Stomach (tissue), 9 donors: Measurements from ENCODE around the gene HDGFL3. TPM values are rescaled to one million over a fixed set of nuclear protein-coding genes. Genes with fewer than 3 reads are reported as not detected.

Experiments used
- DNase-seq, 2 donors: peaks; one replicate each; pipeline versions ENCODE4 v3.0.0 to v3.0.0-alpha.2; 2013 to 2019
- H3K27ac ChIP-seq, 5 donors: fragments of 200-600 bp in 4 of 5; sonication (generic) in 4 of 5; one replicate each; pipeline ENCODE4 v1.5.1; 2013 to 2019; ENCODE audit warnings: mild to moderate bottlenecking in 1 of 5, moderate library complexity in 1 of 5
- H3K27me3 ChIP-seq, 3 donors: fragments of 200-600 bp; sonication (generic); one replicate each; pipeline ENCODE4 v1.5.1; 2017 to 2019; ENCODE audit warnings: mixed run types in 1 of 3
- H3K36me3 ChIP-seq, 4 donors: fragments of 200-600 bp; sonication (generic); 1 replicate in 3 of 4; 2 replicates in 1 of 4; pipeline ENCODE4 v1.5.1; 2016 to 2019
- H3K4me1 ChIP-seq, 4 donors: fragments of 200-600 bp; sonication (generic); one replicate each; pipeline ENCODE4 v1.5.1; 2016 to 2019
- H3K4me3 ChIP-seq, 4 donors: fragments of 200-600 bp; sonication (generic) in 3 of 4; one replicate each; pipeline ENCODE4 v1.5.1; 2016 to 2019; ENCODE audit warnings: mild to moderate bottlenecking in 1 of 4
- H3K9me3 ChIP-seq, 4 donors: fragments of 200-600 bp; sonication (generic); one replicate each; pipeline ENCODE4 v1.5.1; 2016 to 2019
- EP300 ChIP-seq: sonication (generic); formaldehyde crosslinking; IDR thresholded peaks from one replicate; pipeline ENCODE4 v1.6.1; 2017; ENCODE audit warnings: antibody characterized with exemption
- POLR2A ChIP-seq, 4 donors: fragments of 450-650 bp; IDR thresholded peaks; one replicate each; pipeline ENCODE4 v1.6.1; 2016; ENCODE audit warnings: antibody characterized with exemption in 4 of 4, control low read depth in 2 of 4, mild to moderate bottlenecking in 1 of 4, moderate library complexity in 1 of 4
- POLR2AphosphoS5 ChIP-seq, 3 donors: sonication (generic); formaldehyde crosslinking; IDR thresholded peaks; one replicate each; pipeline ENCODE4 v1.6.1; 2016; ENCODE audit warnings: antibody characterized with exemption in 3 of 3
- WGBS, 5 donors: extraction: QIAGEN DNeasy Blood & Tissue Kit in 3 of 5; methylation state at CpG; one replicate each; pipeline versions ENCODE4 v1.1.5 to v1.1.7; 2013 to 2018; 5-methylcytosine and 5-hydroxymethylcytosine counted together
- intact Hi-C: fragments of 100-400 bp; cut with DNase I; formaldehyde crosslinking; loops from one replicate; pipeline ENCODE4 v1.15.1; 2023; ENCODE audit warnings: low total_unique reads
- polyA plus RNA-seq, 3 donors: library from polyadenylated mRNA; stranded (reverse); fragments of 200-250 nt; gene quantifications; one replicate each; pipeline ENCODE4 v1.2.3, GENCODE V29; 2013
- total RNA-seq, 5 donors: library from RNA; depleted of rRNA; stranded (reverse); fragments of >200 nt; gene quantifications; one replicate each; pipeline versions ENCODE4 v1.1.0 to v1.2.3, GENCODE V29; 2014 to 2016
- TF ChIP-seq, protein P1 (sequence below), 7 experiments: fragments of 450-650 bp in 4 of 7; fragments of 200-600 bp in 3 of 7; sonication (generic) in 3 of 7; IDR thresholded peaks; one replicate each; pipeline ENCODE4 v1.5.1; 2016 to 2019; ENCODE audit warnings: antibody characterized with exemption in 7 of 7, control low read depth in 2 of 7, mild to moderate bottlenecking in 1 of 7
- donor health status: healthy with polysubstance abuse.
- donor health status: Bipolar disorder and iron deficiency.
- donor health status: healthy.

HDGFL3 gene
- total and polyA plus RNA-seq, 8 donors: 4.0 to 110 (median 14.8) TPM

DNA sequence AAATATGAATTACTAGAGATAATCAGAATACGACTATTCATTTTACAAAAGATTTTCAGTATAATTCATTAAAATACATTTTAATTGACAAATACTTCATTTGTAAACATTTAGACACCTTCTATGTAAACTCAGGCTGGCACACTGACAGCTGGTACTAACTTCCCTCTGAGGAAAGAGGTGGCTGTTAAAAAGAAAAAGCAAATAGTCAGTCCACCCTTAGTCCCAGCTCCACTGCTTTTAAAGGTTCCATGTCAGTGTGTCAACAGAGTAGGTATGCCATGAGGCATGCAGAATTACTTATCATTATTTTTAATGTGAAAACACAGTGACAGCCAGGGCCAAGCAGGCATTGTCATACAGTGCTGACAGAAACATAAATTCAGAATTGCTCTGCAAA lies 84.1 kb downstream of the HDGFL3 start:
- Histone ChIP-seq H3K36me3 (peaks cover 0 to 5% (median 0%) of the 10 kb centered on the region in 4 donors), H3K4me3 (no peak overlapping the region), H3K4me1 (no peaks in the 10 kb centered on the region), H3K9me3 (no peaks in the 10 kb centered on the region), H3K27ac (no peak overlapping the region), H3K27me3 (no peaks in the 10 kb centered on the region)
- TF ChIP-seq POLR2A (IDR thresholded peaks at IDR 0.05): no peak
- TF ChIP-seq POLR2AphosphoS5 (IDR thresholded peaks at IDR 0.05): no peak
- TF ChIP-seq, protein P1, sequence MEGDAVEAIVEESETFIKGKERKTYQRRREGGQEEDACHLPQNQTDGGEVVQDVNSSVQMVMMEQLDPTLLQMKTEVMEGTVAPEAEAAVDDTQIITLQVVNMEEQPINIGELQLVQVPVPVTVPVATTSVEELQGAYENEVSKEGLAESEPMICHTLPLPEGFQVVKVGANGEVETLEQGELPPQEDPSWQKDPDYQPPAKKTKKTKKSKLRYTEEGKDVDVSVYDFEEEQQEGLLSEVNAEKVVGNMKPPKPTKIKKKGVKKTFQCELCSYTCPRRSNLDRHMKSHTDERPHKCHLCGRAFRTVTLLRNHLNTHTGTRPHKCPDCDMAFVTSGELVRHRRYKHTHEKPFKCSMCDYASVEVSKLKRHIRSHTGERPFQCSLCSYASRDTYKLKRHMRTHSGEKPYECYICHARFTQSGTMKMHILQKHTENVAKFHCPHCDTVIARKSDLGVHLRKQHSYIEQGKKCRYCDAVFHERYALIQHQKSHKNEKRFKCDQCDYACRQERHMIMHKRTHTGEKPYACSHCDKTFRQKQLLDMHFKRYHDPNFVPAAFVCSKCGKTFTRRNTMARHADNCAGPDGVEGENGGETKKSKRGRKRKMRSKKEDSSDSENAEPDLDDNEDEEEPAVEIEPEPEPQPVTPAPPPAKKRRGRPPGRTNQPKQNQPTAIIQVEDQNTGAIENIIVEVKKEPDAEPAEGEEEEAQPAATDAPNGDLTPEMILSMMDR (IDR thresholded peaks at IDR 0.05): no peak
- TF ChIP-seq EP300: no peak
- no peak for DNase-seq
- 73 to 89% (median 85%) methylated on average over 1 of the region's 1 CpG for WGBS, 5 donors
- intact Hi-C loops: no loop called here

DNA sequence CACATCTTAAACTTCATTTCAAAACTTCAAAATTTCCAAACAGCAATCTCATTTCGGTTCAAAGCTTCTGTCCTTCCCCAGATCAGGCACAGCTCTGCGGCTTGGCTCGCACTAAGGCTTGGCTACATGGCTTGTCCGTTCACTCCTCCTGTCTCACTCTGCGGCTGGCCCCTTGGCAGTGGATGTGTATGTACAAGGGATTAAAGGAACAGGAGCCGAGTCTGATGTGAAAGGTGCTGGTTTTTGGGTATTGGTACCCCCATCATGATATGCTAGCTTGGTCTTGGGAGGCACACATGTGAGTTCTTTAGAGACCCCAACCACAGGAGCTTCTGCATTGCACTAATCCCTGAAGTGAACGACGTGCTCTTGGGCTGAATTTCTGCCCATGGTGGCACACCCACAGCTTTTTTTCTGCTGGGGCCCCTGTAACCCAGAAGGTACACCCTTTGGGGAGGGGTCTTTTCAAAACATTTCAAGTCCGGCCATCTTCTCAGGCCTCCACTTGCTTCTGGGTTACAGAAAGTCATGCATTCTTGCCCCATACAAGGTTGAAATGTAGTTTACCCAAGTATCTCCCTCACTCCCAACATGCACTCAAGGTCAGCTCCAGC lies 87.5 kb downstream of the HDGFL3 start:
- Histone ChIP-seq H3K4me3 (no peak overlapping the region), H3K36me3 (peaks cover 0 to 17% (median 3%) of the 10 kb centered on the region in 4 donors), H3K9me3 (no peaks in the 10 kb centered on the region), H3K4me1 (no peaks in the 10 kb centered on the region), H3K27me3 (no peaks in the 10 kb centered on the region), H3K27ac (no peak overlapping the region)
- WGBS, 5 donors: 83 to 92% (median 87%) methylated on average over 7 to 9 of the region's 9 CpGs
- DNase-seq: no peak
- TF ChIP-seq POLR2A (IDR thresholded peaks at IDR 0.05): no peak
- no peak for TF ChIP-seq POLR2AphosphoS5 (IDR thresholded peaks at IDR 0.05)
- TF ChIP-seq, protein P1 (IDR thresholded peaks at IDR 0.05): no peak
- TF ChIP-seq EP300: no peak
- intact Hi-C loops: no loop called here

DNA sequence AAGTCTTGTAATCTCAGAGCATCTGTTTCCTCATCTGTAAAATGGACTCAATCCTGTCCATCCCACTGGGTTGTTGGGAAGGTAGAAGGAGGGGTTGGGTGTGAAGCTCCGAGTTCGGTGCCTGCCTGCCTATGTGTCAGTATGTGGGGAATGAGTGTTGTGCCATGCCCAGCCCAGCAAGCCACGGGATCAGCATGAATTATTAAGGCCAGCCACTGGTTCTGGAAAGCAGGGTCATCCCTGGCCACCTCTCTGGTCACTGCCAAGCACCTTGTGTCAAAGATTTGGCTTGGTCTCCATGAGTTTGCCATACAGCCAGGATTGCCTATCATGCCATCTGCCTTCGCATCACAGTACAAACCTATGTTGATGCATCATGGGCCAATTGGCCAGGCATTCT lies 88.7 kb downstream of the HDGFL3 start:
- Histone ChIP-seq H3K4me1 (no peaks in the 10 kb centered on the region), H3K9me3 (no peaks in the 10 kb centered on the region), H3K27me3 (no peaks in the 10 kb centered on the region), H3K4me3 (no peak overlapping the region), H3K36me3 (peaks cover 0 to 17% (median 3%) of the 10 kb centered on the region in 4 donors), H3K27ac (no peak overlapping the region)
- WGBS, 5 donors: 89 to 97% (median 90%) methylated on average over 4 of the region's 4 CpGs
- TF ChIP-seq EP300 (no peak), POLR2A (IDR thresholded peaks at IDR 0.05) (no peak), POLR2AphosphoS5 (IDR thresholded peaks at IDR 0.05) (no peak)
- TF ChIP-seq, protein P1 (IDR thresholded peaks at IDR 0.05): no peak
- intact Hi-C loops: no loop called here
- DNase-seq: no peak

DNA sequence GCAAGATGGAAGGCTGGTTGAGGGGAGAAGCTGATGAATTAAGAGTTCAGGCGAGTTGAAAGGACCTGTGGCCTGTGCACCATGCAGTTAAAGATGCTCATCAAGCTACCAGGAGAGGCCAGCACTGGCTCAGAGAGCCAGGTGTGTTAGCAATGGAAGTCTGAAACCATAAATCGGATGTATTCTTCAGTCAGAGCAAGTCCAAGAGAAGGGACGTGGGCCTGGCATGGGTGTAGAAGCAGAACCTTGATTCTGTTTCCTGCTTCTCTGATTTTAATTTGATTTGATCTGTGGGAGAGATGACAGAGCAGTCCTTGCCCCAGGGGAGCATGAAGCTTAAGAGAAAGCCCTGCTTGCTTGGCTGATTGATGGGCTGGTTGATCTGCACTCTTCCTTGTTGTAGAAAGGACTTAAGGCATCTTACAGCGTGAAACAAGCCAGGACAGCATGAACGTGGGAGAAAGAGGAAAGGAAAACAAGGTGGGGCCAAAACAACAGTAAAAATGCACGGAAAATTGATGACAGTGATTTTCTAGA lies 89.3 kb downstream of the HDGFL3 start:
- 63 to 82% (median 71%) methylated on average over 6 of the region's 6 CpGs for whole genome bisulfite sequencing, 5 donors
- H3K36me3 ChIP-seq: peaks cover 0 to 17% (median 3%) of the 10 kb centered on the region in 4 donors
- H3K4me1 ChIP-seq: no peaks in the 10 kb centered on the region
- no peak for DNase-seq
- no peaks in the 10 kb centered on the region for H3K27me3 ChIP-seq
- intact Hi-C loops: no loop called here
- no peak overlapping the region for H3K4me3 ChIP-seq
- H3K9me3 ChIP-seq: no peaks in the 10 kb centered on the region
- H3K27ac ChIP-seq: no peak overlapping the region
- no peak for TF ChIP-seq POLR2AphosphoS5 (IDR thresholded peaks at IDR 0.05)
- TF ChIP-seq EP300: no peak
- no peak for TF ChIP-seq POLR2A (IDR thresholded peaks at IDR 0.05)
- TF ChIP-seq, protein P1 (IDR thresholded peaks at IDR 0.05): no peak
